HEK293T (cell line): ENCODE results near the gene AJM1.

Experiments used
- CTCF ChIA-PET: fragments of 350-600 bp; formaldehyde crosslinking; extraction: SDS; loops from one replicate; lab custom pipeline; 2021; ENCODE audit warnings: antibody characterized with exemption, inconsistent platforms; lab: Yijun Ruan, JAX
- POLR2A ChIA-PET: fragments of 350-600 bp; formaldehyde crosslinking; extraction: SDS; loops from one replicate; lab custom pipeline; 2020; ENCODE audit warnings: antibody characterized with exemption, inconsistent platforms; lab: Yijun Ruan, JAX
- DNase-seq: peaks from one replicate; pipeline ENCODE4 v3.0.0; 2012; ENCODE audit warnings: mixed read lengths; ENCODE audit errors: extremely low spot score
- ARNT ChIP-seq: fragments of 450-650 bp; IDR thresholded peaks from 2 replicates; pipeline ENCODE4 v1.6.1; 2017; ENCODE audit warnings: mild to moderate bottlenecking
- BHLHE40 ChIP-seq: fragments of 450-650 bp; IDR thresholded peaks from 2 replicates; pipeline ENCODE4 v1.6.1; 2016; ENCODE audit warnings: mild to moderate bottlenecking, moderate library complexity, borderline replicate concordance
- CTBP1 ChIP-seq: fragments of 450-650 bp; IDR thresholded peaks from 2 replicates; pipeline ENCODE4 v1.6.1; 2016; ENCODE audit warnings: borderline replicate concordance
- ELF4 ChIP-seq: fragments of 450-650 bp; IDR thresholded peaks from 2 replicates; pipeline ENCODE4 v1.6.1; 2017; ENCODE audit warnings: antibody characterized with exemption
- FOXA1 ChIP-seq: fragments of 450-650 bp; IDR thresholded peaks from 2 replicates; pipeline ENCODE4 v1.6.1; 2016; ENCODE audit warnings: mild to moderate bottlenecking
- FOXK2 ChIP-seq: fragments of 450-650 bp; IDR thresholded peaks from 2 replicates; pipeline ENCODE4 v1.6.1; 2016; ENCODE audit warnings: mild to moderate bottlenecking
- FOXM1 ChIP-seq: fragments of 450-650 bp; IDR thresholded peaks from 2 replicates; pipeline ENCODE4 v1.6.1; 2017; ENCODE audit warnings: mild to moderate bottlenecking, borderline replicate concordance
- HDGF ChIP-seq: fragments of 450-650 bp; IDR thresholded peaks from 2 replicates; pipeline ENCODE4 v1.6.1; 2017; ENCODE audit warnings: antibody characterized with exemption, borderline replicate concordance
- L3MBTL2 ChIP-seq: fragments of 450-650 bp; conservative IDR thresholded peaks from 2 replicates; pipeline ENCODE4 v1.6.1; 2016; ENCODE audit warnings: mild to moderate bottlenecking
- LEF1 ChIP-seq: fragments of 450-650 bp; IDR thresholded peaks from 2 replicates; pipeline ENCODE4 v1.6.1; 2017; ENCODE audit warnings: mild to moderate bottlenecking, borderline replicate concordance
- NFRKB ChIP-seq: fragments of 450-650 bp; IDR thresholded peaks from 2 replicates; pipeline ENCODE4 v1.6.1; 2016; ENCODE audit warnings: mild to moderate bottlenecking, moderate library complexity
- PKNOX1 ChIP-seq: fragments of 450-650 bp; IDR thresholded peaks from 2 replicates; pipeline ENCODE4 v1.6.1; 2016
- SP1 ChIP-seq: fragments of 450-650 bp; IDR thresholded peaks from 2 replicates; pipeline ENCODE4 v1.6.1; 2017
- SUZ12 ChIP-seq: fragments of 450-650 bp; IDR thresholded peaks from 2 replicates; pipeline ENCODE4 v1.6.1; 2016; ENCODE audit warnings: mild to moderate bottlenecking
- TARDBP ChIP-seq: fragments of 450-650 bp; IDR thresholded peaks from 2 replicates; pipeline ENCODE4 v1.6.1; 2016
- ZNF384 ChIP-seq: fragments of 450-650 bp; IDR thresholded peaks from 2 replicates; pipeline ENCODE4 v1.6.1; 2016

The AJM1 gene

DNA sequence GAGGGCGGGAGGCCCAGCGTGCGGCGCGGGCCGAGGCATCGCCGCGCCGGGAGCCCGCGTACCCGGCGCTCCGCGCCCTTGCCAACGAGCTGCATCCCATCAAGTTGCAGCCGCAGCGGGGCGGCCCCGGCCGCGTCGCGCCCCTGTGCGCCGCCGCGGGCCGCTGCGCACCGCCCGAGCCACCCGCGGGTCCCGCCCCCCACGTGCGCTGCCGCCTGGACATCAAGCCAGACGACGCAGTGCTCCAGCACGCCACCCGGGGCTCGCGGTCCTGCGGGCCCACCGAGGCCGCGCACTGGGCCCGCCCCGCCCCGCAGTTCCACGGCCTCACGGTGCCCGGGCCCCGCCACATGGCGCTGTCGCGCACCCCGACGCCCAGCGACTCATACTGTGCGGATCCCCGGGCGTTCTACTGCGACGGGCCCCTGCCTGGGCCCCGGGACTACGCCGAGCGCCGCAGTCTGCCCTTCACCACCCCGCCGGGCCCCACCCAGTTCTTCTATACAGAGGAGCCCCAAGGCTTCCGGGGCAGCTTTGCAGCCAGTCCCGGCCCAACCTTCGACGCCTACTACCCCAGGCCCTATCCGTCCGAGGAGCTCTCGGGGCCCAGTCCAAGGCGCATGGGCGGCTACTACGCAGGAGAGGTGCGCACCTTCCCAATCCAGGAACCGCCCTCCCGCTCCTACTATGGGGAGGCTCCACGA, 2.6 kb downstream of the AJM1 start:
- DNase-seq, result no peak
- CTCF ChIA-PET, result no interaction called here
- POLR2A ChIA-PET, result no interaction called here
- no peak for TF ChIP-seq FOXM1
- no peak for TF ChIP-seq FOXA1
- no peak for TF ChIP-seq PKNOX1
- no peak for TF ChIP-seq HDGF
- TF ChIP-seq CTBP1, result no peak
- no peak for TF ChIP-seq ARNT
- no peak for TF ChIP-seq SP1

DNA sequence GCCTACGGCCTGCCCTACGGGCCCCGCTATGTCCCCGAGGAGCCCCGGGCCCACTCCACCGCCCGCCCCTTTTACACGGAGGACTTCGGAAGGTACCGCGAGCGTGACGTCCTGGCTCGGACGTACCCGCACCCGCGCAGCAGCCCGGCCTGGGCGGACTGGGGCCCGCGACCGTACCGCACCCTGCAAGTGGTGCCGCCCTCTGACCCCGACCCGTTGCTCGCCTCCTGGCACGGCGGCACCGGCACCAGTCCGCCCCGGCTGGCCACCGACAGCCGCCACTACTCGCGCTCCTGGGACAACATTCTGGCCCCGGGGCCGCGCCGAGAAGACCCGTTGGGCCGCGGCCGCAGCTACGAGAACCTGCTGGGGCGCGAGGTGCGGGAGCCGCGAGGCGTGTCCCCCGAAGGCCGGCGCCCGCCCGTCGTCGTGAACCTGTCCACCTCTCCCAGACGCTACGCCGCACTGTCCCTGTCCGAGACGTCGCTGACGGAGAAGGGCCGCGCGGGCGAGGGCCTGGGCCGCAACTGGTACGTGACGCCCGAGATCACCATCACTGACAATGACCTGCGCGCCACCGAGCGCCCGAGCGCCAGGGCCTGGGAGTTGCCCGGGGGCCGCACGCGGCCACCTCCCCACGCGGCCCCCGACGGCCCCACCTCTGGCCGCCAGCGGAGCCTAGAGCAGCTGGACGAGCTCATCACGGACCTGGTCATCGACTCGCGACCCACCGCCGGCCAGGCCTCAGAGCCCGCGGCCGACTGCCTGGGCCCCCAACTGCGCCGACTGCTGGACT, 3.4 kb downstream of the AJM1 start:
- TF ChIP-seq HDGF (no peak), ZNF384 (no peak), ARNT (no peak), FOXK2 (no peak), L3MBTL2 (no peak), CTBP1 (no peak), BHLHE40 (no peak), NFRKB (no peak), TARDBP (no peak), FOXM1 (no peak)
- CTCF ChIA-PET, result no interaction called here
- POLR2A ChIA-PET, result no interaction called here
- no peak for DNase-seq

GRCh38 chr9:136846376-136847087, 4.3 kb downstream of the AJM1 start:
- TF ChIP-seq FOXK2 (no peak), CTBP1 (no peak), TARDBP (no peak), ARNT (no peak), ELF4 (no peak)
- no peak for DNase-seq
- ChIA-PET POLR2A (interaction anchor here (0.7 kb wide), 1 partner anchor 35 kb away, joined by 5 read pairs; no protein-coding TSS in a partner anchor), CTCF (no interaction called here)

DNA sequence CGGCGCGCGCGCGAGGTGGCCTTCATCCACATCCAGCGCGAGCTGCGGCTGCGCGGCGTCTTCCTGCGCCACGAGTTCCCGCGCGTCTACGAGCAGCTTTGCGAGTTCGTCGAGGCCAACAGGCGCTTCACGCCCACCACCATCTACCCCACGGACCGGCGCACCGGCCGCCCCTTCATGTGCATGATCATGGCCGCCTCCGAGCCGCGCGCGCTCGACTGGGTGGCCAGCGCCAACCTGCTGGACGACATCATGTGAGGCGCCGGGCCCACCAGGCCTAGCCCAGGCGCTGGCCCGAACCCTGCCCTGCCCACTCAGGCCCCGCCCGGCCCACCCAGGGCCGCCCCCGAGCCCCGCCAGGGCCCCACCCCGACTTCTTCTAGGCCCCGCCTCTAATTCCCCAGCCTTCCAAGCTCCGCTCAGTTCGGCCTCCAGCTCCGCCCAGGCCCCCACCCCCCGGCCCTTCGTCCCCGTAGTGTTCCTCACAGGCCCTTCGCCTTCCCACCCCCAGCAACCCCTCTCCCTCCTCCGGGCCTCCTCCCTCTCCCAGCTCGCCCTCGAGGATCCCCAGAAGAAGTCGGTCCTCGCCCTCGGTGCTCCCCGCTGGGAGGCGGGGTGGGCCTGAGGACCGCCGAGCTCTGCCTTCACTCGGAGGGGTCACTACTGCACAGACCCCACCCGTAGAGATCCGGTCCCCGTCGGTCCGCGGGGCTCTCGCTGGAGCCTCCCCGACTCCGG, 5.0 kb downstream of the AJM1 start:
- TF ChIP-seq LEF1 (no peak), NFRKB (no peak), FOXK2 (no peak), ARNT (no peak), HDGF (no peak), SP1 (no peak), SUZ12 (no peak), ZNF384 (no peak), BHLHE40 (no peak), PKNOX1 (no peak), TARDBP (no peak)
- peak; percentile 39 for DNase-seq
- ChIA-PET POLR2A (interaction anchor here (0.7 to 1.4 kb wide), 7 partner anchors 9 to 102 kb away, joined by 3 to 6 read pairs (median 5); partner anchors contain the start of genes RABL6 and TRAF2), CTCF (no interaction called here)

DNA sequence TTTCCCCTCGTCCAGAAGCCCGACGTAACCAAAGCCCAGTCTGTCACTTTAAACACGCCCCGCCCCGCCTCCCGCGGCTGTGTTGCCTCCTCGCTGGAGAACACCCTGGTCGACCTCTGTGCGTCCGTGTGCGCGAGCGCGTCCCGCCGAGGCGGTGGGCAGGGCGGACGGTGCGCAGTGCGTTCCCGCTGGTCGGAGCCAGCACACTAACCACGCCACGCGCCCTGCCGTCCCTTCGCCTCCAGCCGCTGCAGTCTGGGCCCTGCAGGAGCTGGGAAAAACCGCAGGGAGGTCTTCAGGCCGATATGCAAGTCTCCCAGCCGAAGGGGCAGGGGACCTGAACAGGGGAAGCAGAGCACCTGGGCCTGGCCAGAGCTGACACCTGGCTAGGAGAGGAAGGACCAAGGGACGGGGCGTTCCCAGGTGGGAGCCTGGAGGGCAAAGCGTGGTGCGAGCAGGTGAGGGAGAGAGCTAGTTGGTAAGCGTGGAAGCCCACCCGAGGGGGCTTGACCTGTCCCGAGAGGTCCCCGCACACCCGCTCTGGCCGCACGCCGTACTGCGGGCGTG, 5.6 kb downstream of the AJM1 start:
- CTCF ChIA-PET, result interaction anchor here (1.3 kb wide), 1 partner anchor 182 kb away, joined by 3 read pairs; no protein-coding TSS in a partner anchor
- POLR2A ChIA-PET, result interaction anchor here (0.7 to 1.4 kb wide), 9 partner anchors 9 to 310 kb away, joined by 3 to 6 read pairs (median 4); partner anchors contain the start of genes RABL6 and TRAF2
- DNase-seq, result peak; percentile 60
- TF ChIP-seq FOXA1, result no peak
- no peak for TF ChIP-seq TARDBP

DNA sequence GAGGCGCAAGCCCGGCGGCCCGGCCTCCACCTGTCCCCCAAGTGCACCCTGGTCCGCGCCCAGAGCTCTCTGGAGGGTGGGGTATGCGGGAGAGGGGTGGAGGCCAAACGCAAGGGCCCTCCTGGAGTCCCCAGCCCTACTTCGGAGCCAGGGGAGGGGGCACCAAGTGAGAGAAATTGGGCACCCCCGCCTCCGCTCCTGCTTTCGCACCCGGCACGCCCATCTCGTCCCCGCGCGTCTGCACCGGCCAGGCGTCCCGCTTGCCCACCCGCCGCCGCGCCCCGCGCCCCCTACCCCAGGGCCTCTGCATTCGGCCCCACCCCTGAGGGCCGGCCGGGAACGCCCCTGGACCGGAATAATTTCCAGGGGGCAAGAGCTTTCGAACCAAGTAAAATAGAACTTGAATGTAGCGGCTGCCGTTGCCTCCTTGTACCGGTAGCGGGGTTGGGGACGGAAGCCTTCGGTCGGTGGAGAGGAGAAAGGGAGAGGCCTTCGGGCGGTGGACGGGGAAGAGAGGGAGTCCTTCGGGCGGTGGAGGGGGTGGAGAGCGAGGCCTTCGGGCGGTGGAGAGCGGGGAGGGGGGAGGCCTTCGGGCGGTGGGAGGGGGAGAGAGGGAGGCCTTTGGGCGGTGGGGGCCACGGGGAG, 6.2 kb downstream of the AJM1 start:
- ChIA-PET CTCF (interaction anchor here (1.3 kb wide), 1 partner anchor 181 kb away, joined by 3 read pairs; no protein-coding TSS in a partner anchor), POLR2A (interaction anchor here (0.7 to 1.4 kb wide), 9 partner anchors 8 to 309 kb away, joined by 3 to 6 read pairs (median 4); partner anchors contain the start of genes RABL6 and TRAF2)
- TF ChIP-seq SUZ12 (no peak), LEF1 (no peak), FOXK2 (no peak), ELF4 (no peak), SP1 (no peak), FOXM1 (no peak), L3MBTL2 (no peak), BHLHE40 (no peak), CTBP1 (no peak), NFRKB (no peak), ZNF384 (no peak), HDGF (no peak), ARNT (no peak), PKNOX1 (no peak), FOXA1 (no peak), TARDBP (no peak)
- peak; percentile 68 for DNase-seq
